H4 (cell line): ENCODE data around the gene CANT1. TPM values are rescaled to one million over a fixed set of nuclear protein-coding genes. Genes with fewer than 3 reads are reported as not detected.
A peak's percentile ranks its signal among the peaks of the same experiment; 100 is the strongest.
"Not testable (repeated sequence)": the region's sequence is repeated elsewhere in the genome, so short reads cannot be mapped to it uniquely, and the experiment has no call there.

Experiments used
- DNase-seq: peaks from one replicate; pipeline ENCODE4 v3.0.0-alpha.2; 2015; ENCODE audit warnings: low spot score
- total RNA-seq: library from RNA; depleted of rRNA; stranded (reverse); fragments of >200 nt; shearing (Covaris generic); gene quantifications from 2 replicates; pipeline ENCODE4 v1.2.3, GENCODE V29; 2014

CANT1 gene
- total RNA-seq, 1 experiment from 2014 or later: 56.9 TPM

GRCh38 chr17:79027274-79027924 is 17.8 kb upstream of the CANT1 start:
- no peak for DNase-seq

DNA sequence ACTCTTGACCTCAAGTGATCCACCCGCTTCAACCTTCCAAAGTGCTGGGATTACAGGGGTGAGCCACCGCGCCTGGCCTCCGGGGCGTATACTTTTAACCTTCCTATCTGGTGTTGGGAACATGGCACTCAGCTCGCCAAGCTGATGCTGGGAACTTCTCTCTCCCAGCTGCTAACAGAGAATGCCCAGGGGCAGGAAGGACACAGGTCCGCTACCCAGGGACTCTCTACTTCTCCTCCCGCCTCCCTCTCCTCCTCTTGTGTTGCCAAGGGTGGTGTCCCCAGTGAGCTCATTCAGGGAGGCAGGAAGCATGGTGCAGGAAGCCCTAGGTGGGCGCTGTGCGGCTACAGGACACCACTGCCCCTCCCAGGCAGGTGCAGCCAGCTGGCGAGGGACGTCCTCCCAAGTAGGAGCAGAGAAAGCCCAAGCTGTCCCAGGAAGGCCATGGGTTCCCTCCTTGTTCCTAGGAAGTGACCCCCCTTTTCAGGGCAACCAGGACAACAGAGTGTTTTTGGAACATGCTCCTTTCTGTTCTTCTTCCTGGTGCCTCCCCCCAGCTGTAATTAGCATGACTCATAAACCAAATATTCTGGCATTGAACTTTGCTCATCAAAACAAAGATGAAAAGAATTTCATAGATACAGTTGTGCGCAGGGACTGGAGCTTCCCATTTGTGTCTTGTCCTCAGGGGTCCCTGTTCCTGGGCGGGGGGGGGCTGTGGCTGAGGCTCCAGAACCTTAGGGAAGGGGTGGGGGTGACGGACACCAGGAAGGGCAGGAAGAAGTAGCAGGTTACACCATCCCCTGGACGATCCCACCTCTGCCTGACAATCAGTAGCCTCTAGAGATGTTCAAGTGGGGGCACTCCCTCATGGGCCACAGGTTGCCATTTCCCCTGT is 17.1 kb upstream of the CANT1 start:
- peak; percentile 75 for DNase-seq

DNA sequence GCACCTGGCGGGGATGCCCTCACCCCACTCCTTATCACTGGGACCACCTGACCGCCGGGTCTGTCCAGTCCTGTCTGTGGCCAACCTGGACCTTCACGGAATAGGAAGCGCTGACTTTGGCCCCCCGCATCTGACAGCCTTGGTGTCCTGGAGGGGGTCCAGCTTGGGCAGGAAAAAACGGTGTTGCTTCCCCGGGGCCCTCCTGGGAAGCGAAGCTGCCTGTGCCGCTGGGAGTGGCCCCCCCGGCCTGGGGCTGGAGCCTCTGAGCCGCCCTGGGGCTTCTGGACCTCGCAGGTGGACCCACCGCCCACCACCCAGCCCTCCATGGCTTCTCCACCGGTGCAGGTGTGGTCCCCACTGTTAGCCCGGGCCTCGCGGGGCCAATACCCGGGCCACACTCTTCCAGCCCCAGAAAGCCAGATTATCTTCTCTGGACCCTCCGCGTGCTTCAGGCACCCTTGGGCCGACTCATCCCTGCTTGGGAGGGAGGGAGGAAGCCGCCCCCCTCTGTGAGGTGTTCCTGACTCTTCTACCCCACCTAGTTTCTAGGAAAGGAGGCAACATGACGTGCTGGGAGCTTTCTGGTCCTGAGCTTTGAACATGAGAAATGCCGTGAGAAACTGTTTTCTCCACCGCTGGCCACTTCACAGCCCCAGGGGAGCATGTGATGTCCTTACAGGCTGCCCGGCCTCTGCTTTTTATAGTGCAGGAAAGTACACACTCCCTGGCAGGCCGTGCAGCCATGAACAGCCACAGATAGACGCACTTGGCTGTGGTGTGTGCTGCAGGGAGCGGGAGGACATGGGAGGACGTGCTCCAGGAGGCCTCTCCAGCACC is 15.6 kb upstream of the CANT1 start:
- DNase-seq: no peak

DNA sequence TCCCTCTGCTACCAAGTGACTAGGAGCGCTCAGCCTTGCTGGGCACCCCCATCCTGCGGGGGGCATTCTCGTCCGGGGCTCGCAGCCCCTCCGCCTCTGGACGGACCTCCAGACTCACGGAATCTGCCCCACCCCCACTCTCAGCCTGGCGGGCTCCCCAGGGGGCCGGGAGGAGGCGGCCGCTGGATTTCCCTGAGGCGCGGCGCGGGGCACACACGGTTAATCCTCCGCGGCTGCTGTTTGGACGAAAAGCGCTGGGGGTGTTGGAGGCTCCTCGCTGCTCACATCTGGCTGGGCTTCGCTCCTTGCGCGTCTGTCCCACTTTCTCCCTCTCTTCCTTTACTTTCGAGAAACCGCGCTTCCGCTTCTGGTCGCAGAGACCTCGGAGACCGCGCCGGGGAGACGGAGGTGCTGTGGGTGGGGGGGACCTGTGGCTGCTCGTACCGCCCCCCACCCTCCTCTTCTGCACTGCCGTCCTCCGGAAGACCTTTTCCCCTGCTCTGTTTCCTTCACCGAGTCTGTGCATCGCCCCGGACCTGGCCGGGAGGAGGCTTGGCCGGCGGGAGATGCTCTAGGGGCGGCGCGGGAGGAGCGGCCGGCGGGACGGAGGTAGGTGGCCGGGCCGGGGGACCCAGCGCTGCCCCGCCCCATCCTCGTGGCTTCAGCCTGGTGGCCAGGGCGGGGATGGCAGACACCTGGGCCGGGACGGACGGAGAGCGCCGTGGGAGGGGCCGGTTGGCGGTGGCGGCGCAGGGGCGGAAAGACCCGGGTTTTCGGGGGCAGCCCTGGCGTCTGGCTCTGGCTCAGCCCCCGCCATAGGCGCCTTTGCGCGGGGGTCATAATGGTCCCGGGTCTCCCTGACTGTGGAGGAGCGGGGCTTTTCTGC is 14.6 kb upstream of the CANT1 start, which contains the start of gene C1QTNF1:
C1QTNF1 (plus strand) TSS at position 284 of the 886 bp plus-strand sequence. CDS start 19,800 bp downstream, outside the sequence.
- no peak for DNase-seq

DNA sequence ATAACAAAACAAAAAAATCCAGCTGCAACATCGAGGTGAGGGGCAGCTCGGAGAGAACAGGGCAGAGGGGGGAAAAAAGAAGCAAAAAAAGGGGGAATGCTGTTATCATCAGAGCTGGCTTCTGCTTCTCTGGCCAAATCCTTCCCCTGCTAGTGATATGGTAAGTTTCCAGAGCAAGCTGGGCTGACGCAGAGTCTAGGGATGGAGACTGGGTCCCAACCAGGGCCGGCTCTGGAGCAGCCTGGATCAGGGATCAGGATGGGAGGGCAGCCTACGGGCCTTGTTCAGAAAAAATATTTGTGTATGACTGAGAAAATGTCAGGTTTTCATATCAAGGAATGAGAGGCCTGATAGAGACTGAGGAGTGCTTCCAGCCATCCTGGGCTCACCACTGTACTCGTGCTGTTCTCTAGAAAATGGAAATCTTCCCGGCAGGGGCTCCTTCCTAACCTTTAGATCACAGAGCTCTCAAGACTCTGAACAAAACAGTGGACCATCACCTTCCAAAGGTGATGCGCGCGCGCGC is 13.7 kb upstream of the CANT1 start:
- DNase-seq: no peak

- DNase-seq: no peak
These were observed 13.0 kb upstream of the CANT1 start for GRCh38 chr17:79022507-79022991.

DNA sequence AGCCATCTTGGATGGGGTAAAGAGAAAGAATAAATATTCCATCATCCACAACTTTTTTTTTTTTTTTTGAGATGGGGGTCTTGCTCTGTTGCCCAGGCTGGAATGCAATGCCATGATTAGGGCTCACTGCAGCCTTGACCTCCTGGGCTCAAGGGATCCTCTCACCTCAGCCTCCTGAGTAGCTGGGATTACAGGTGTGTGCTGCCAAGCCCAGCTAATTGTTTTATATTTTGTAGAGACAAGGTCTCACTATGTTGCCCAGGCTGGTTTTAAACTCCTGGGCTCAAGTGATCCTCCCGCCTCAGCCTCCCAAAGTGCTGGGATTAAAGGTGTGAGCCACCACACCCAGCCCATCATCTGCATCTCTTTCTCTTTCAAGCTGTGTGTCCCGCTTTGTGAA is 12.4 kb upstream of the CANT1 start:
- DNase-seq: not testable (repeated sequence)

GRCh38 chr17:79020631-79021301 is 11.2 kb upstream of the CANT1 start:
- no peak for DNase-seq

DNA sequence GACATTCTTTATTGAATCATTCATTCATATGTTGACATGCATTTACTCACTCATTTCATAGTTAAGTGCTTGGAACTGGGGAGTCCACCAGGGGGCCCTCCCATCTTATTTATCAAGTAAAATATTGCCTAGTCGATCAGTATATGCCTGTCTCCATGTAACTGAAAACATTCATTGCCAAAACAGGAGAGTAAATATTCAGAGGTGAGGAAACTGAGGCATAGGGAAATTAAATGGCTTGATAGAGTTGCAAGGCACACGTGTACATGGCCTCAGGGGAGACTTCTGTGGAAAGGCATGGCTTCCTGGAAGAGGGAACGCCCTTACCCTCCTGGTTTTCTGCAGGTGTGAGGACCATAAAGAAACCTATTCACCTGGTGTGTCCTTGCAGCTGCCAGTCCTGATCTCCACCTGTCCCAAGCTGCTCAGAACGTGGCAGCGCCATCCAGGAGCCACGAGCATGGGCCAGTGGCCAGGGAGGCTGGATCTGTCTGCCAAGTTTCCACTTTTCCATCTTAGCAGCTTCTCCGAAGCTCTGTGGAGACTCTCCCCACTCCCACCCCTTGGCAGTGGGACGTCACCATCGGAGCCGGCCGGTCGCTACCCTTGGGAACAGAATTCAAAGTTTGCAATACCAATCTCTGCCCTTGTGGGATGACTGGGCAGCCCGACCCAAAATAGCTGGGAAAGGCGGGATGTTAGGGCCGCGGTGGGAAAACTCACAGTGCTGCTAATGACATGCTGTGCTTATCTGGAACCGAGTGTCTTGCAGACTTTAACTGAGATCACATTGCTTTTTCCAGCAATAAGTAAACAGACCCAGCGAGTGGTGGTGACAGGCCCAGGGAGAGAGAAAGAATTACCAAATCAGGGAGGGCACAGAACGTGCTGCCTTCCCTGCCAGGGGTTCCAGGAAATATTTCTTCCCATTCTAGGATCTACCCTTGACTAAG is 10.3 kb upstream of the CANT1 start:
- DNase-seq: peak; percentile 61

- DNase-seq: no peak
These were observed 9.7 kb upstream of the CANT1 start for GRCh38 chr17:79019261-79019631.

DNA sequence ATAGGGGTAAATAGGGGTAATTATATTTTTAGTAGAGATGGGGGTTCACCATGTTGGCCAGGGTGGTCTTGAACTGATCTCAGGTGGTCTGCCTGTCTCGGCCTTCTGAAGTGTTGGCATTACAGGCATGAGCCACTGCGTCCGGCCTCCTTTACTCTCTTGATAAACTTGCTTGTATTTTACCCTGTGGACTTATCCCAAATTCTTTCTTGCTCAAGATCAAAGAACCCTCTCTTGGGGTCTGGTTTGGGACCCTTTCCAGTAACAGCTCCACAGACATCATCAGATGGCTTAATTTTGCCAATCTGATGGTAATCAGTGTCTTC is 8.8 kb upstream of the CANT1 start:
- DNase-seq: no peak

GRCh38 chr17:79017546-79018369 is 8.2 kb upstream of the CANT1 start:
- DNase-seq: no peak

DNA sequence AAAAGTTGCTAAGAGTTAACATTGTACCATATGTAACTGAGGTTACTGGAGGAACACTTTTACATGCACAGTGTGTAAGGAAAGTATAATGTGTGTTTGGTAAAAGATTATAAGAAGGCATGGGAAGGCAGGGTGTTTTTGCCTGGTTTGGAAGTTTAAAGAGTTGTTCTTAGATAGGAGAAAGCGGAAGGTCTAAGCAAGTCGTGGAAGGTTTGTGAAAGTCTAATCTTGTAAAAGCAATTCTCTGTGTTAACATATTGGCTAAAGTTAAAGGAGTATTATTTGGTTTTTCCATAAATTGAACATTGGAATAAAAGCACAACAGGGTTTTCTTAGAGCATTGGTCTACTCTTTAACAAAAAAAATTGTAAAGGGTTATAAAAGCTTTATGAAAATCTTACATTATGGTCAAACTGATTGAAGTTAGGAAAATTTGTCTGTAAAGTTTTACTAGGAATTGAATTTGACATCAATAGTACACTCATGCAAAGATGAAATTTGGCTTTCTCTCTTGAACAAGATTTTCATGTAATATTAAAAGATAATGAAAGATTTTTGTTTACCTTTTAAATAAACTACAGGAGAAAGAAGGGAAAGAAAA is 4.7 kb upstream of the CANT1 start:
- DNase-seq: no peak

GRCh38 chr17:79012563-79013134 is 3.1 kb upstream of the CANT1 start:
- DNase-seq: no peak

DNA sequence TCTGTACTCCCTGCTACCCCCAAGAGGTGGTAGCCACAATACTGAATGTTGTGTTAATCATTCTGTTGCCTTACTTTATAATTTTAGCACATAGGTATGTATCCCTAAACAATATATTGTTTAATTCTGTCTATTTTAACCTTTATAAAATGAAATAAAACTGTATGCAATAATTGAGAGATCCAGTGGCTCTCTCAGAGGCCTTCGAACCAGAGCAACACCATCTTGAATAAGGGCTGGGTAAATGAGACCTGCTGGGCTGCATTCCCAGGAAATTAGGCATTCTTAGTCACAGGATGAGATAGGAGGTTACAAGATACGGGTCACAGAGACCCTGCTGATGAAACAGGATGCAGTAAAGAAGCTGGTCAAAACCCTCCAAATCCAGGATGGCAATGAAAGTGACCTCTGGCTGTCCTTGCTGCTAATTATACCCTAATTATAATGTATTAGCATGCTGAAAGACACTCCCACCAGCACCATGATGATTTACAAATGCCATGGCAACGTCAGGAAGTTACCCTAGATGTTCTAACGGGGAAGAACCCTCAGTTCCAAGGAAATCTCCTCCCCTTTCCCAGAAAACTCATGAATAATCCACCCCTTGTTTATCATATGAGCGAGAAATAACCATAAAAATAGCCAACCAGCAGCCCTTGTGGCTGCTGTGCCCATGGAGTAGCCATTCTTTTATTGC is 2.0 kb upstream of the CANT1 start:
- DNase-seq: no peak

- DNase-seq: no peak
These were observed 711 bp upstream of the CANT1 start for GRCh38 chr17:79010304-79010646.
